IPS DF 19.7 (cell line): ENCODE measurements around the gene KDM1B.
"Not testable (repeated sequence)": the region's sequence is repeated elsewhere in the genome, so short reads cannot be mapped to it uniquely, and the experiment has no call there.

Experiments used
- DNase-seq: peaks from one replicate; pipeline ENCODE4 v3.0.0-alpha.2; 2013; ENCODE audit warnings: low read depth, low spot score

KDM1B gene

GRCh38 chr6:18233770-18234169, 78.5 kb downstream of the KDM1B start:
- DNase-seq: not testable (repeated sequence)

- DNase-seq: no peak
These were observed 79.3 kb downstream of the KDM1B start for GRCh38 chr6:18234564-18234963.

- DNase-seq: no peak
These were observed 80.3 kb downstream of the KDM1B start for GRCh38 chr6:18235524-18235923.

DNA sequence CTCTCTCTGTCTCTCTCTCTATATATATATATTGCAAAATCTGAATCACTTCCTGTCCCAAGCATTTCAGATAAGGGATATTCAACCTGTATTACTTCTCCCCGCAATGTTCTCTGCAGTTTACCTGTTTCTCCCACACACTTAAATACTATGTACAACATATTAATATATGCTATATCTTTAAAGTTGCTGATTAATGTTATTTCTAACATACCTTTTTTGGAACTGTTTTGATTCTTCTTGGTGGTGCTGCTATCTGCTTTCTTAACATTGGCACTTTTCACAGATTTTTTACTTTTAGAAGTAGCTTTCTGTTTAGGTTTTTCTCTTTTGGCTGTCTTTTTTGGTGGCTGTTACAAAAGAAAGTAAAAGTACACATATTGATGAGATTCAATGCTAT, 81.9 kb downstream of the KDM1B start:
- DNase-seq: no peak

- no peak for DNase-seq
These were observed 85.0 kb downstream of the KDM1B start for GRCh38 chr6:18240230-18240629.

DNA sequence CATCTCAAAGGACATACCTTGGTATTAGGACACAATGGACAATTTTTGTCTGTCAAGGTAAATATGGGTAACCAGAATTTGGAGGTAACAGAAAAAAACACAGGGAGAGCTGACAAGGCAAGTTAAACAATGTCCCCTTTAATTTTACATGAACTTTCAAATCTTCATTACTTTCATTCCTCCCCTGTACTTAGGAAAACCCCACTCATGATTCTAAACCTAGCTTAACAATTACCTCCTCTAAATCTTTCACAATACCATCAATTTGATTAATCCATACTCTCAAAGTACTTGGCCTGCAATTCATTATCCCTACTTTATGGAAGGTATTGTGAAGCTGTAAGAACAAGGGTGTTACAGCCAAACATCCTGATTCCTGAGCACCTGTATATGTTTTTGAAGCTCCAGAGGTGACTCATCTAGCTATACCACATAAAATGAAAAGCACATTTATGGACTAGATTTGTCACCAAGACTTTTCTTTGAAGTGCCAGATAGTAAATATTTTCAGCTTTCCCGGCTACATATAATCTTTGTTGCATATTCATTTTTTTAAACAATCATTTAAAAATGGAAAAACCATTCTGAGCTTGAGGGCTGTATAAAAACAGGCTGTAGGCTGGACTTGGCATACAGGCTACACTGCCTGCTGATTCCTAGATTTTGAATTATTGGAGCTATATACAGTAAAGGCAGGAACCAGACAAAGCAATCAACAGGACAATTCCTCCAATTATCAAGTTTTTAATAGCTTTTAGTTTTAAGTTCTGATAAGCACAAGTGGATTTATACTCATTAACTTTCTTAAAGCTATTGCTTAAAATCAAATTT, 86.2 kb downstream of the KDM1B start:
- DNase-seq: no peak

GRCh38 chr6:18242062-18242851, 87.0 kb downstream of the KDM1B start:
- no peak for DNase-seq

GRCh38 chr6:18243302-18243893, 88.2 kb downstream of the KDM1B start:
- DNase-seq: no peak

DNA sequence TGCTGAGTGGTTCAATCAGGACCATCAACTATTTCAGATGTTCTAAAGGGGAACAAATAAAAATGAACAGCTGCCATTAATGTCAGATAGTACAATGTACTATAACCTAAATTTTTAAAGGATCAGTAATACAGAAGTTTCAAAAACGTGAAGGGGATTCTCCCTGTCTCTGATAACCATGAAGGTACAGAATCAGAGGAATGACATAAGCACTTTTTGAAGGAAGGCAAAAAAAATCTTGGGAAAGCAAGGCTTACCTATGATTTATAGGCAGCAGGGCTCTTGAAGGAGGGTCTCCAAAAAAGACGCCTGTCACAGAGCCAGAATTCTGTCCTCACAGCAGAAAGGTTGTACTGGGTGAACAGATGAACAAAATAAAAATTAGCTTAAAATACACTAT, 89.0 kb downstream of the KDM1B start:
- DNase-seq: no peak

DNA sequence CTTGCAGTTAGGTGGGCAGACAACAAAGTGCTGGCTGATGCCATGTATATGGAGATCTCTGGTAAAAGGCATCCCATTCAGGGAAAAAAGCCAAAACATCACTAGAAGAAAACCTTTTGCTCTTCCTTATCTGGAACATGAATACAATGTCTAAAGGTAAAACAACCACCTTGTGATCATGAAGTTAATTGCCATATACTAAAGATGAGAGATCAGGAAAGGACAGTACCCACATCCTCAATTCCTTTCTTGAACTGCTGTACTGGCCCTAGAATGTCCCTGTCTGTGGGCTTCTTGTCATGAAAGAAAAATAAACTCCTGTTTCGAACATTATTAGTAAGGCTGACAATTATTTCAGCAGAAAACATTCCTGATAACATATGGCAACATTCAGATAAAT, 89.9 kb downstream of the KDM1B start:
- DNase-seq: no peak

- no peak for DNase-seq
These were observed 90.4 kb downstream of the KDM1B start for GRCh38 chr6:18245642-18246041.

DNA sequence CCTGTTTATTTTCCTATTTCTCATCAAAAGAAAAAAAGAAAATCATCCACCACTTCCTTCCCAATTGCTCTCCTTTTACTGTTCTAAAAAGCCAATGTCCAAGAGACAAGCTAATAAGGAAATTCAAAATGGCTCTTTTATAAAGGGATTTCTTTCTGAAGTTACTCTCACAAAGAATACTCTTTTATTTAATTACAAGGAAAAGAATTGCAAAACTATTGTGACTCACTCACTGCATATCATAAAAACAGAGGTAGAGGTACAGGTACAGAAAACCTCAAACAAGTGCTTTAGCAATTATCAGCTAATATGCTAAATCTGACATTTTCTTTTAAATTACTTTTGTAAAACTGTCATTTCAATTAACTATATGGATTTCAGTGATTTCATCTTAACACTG, 91.0 kb downstream of the KDM1B start:
- DNase-seq: no peak

GRCh38 chr6:18247002-18247401, 91.8 kb downstream of the KDM1B start:
- no peak for DNase-seq

GRCh38 chr6:18248698-18249097, 93.5 kb downstream of the KDM1B start:
- DNase-seq: no peak

DNA sequence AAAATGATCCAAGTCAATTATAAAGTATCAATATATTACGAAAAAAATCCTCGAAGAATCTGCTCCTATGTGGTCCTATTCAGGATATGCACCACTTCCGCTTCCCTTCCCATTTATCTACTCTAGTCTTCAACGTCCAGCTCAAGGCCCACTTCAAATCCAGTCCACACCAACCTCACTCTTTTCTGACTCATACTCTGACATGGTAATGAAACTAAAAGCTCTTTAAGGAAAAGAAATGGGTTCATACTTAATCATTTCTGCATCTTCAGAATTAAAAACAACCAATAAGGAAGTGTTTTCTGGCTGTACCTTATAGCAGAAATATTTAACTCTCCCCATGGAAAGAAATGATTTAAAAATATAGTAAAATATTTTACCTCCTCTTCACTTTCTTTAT, 94.0 kb downstream of the KDM1B start:
- DNase-seq: no peak

DNA sequence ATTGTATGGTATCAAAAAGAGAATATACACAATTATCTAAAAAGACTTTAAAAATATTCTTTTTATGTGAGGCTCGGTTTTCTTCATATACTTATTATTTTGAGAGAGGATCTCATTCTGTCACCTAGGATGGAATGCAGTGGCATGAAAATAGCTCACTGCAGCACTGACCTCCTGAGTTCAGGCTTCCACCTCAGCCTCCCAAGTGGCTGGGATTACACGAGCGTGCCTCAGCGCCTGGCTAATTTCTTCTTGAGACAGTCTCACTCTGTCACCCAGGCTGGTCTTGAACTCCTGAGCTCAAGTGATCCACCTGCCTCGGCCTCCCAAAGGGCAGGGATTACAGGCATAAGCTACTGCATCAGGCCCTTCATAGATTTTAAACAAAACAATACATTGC, 98.4 kb downstream of the KDM1B start:
- DNase-seq: no peak

- no peak for DNase-seq
These were observed 99.6 kb downstream of the KDM1B start for GRCh38 chr6:18254793-18255192.

GRCh38 chr6:18259675-18260447, 104.6 kb downstream of the KDM1B start:
- no peak for DNase-seq

GRCh38 chr6:18260448-18261106, 105.4 kb downstream of the KDM1B start:
- no peak for DNase-seq

DNA sequence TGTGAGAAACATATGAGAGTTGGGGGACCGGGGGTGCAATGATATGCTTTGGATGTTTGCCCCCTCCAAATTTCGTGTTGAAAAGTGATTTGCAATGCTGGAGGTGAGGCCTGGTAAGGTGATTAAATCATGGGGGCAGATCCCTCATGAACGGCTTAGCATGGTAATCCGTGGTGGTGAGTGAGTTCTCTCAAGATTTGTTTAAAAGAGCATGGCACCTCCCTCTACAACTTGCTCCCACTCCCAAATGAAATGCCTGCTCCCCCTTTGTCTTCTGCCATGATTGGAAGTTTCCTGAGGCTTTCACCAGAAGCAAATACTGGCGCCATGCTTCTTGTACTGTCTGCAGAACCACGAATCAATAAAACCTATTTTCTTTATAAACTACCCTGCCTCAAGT, 106.7 kb downstream of the KDM1B start:
- no peak for DNase-seq

GRCh38 chr6:18262702-18263417, 107.6 kb downstream of the KDM1B start:
- DNase-seq: no peak
